Medulla oblongata (tissue), 1 donor: ENCODE measurements around the gene PPIL6.

ENCODE experiments used
- DNase-seq: peaks from one replicate; pipeline ENCODE4 v3.0.0-alpha.2; 2015; ENCODE audit errors: extremely low spot score

Gene PPIL6

DNA sequence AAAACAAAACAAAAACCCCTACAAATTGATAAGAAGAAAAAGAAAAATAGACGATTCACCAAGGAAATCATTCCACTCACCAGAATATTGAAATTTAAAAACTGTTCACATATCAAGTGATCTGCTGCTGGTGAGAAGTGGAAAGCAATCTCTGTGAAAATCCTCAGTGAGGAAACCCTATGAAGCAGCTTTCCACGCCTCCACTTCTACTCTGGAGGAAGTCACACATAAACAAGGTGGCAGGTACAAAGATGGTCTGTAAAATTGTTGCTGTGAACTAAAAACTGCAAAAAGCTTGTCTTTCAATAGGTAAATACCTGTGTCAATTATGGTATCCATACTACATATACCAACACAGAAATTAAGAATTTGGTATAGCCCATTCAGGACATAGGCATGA lies 76.7 kb downstream of the PPIL6 start:
- no peak for DNase-seq

DNA sequence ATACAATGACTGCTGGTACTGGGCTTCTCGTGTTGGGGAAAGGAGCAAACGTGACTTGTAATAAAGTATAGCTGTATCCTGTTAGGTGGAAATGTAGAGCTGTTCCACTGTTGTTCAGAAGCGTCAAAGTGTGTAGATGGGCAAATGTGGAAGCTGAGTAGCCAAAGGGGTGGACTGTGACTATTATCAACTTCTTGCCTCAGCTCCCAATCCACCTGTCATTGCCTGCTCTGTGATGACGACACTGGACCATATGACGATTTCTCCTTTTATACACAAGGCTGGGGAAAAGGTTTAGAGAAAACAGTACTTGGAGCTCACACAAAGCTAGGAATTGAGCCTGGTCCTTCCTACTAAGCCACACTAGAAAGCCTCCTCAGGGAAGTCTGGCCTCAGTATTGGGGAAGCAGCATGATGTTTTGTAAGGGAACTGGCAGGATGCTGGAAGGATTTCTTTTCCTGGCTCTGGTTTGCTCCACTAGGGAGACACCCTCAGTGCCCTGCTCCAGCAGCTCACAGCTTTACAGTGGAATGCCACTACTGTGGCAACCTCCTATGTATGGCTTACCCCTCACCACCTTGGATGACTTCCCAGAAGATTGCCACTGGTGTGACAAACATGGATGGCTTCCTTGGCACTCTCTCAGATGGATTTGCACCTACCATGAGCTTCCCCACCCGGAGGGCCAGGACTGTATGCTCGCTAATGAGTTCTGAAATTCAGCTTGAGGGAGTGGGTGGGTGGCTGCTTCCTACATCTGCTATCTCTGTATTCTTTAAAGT lies 78.1 kb downstream of the PPIL6 start:
- no peak for DNase-seq

DNA sequence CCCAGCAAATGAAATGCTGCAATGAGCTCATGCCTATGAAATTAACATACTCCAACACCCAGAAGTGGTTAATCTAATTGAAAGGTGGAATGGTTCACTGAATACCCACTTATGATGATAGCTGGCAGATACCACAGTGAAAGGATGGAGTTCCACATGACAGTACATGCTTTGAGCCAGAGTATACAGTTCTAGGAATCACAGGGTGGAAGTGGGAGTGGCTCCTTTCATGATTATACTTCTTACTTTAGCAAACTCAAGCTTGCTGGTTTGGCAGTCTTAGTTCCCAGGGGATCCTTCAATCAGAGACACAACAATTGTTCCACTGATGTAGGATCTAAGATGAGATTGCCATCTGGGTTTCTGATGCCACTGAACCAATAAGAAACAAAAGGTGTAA lies 79.6 kb downstream of the PPIL6 start:
- no peak for DNase-seq

DNA sequence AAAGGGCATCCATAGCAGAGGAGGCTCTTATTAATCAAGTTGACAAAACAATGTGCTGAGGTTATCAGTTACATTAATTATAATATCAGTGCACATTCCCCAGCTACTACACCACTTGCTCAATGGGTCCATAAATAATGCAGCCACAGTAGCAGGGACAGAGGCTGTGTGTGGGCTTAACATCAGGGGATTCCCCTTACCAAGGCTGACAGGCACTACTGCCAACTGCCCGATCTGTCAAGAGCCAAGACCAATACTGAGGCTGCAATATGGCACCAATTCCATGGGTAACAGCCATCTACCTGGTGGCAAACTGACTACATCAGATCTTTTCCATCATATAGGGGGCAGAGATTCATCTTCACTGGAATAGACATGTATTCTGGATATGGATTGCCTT lies 80.1 kb downstream of the PPIL6 start:
- DNase-seq: no peak

DNA sequence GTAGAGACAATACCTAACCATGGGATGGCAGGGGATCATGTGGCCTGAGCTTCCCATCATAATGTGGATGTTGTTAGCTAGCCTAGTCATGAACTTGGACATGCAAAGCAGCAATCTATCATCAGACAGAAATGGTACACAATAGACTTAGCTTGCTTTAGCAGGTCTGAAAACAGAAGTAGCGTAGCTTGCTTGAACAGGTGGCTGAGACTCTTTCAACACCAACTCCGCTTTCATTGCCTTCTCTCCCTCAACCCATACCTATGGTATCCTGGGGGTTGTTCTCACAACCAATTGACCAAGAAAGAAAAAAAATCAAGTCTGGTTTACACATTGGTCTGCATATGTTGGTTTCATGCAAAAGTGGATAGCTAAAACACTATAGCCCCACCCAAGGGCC lies 81.2 kb downstream of the PPIL6 start:
- DNase-seq: no peak

DNA sequence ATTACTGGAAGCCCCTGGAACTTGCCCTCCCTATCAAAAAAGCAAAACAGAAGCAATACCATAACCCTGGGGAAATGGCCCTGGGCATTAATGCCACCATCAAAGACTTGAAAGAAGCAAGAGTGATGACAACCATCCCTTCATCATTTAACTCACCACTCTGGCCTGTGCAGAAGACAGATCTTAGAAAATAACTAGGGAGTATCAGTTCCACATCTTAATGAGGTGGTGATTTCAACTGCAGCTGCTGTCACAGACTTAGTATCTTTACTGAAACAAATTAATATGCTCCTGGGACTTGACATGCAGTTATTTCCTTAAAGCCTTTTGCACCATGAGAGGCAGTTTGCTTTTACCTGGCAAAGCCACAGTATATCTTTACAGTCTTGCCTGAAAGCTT lies 82.2 kb downstream of the PPIL6 start:
- no peak for DNase-seq

DNA sequence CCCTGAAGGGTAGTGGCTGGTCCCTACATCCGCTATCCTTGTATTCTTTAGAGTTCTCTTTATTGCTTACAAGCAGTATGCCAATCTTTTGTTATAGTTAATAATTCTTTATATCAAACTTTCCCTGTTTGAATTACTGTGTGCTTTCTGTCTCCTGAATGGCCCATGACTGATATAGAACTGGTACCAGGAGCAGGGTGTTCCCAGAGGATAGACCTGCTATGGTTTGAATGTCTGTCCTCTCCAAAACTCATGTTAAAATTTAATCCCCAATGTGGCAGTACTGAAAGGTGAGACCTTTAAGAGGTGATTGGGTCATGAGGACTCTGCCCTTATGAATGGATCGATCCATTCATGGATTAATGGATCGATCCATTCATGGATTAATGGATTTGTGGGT lies 84.2 kb downstream of the PPIL6 start:
- DNase-seq: no peak

DNA sequence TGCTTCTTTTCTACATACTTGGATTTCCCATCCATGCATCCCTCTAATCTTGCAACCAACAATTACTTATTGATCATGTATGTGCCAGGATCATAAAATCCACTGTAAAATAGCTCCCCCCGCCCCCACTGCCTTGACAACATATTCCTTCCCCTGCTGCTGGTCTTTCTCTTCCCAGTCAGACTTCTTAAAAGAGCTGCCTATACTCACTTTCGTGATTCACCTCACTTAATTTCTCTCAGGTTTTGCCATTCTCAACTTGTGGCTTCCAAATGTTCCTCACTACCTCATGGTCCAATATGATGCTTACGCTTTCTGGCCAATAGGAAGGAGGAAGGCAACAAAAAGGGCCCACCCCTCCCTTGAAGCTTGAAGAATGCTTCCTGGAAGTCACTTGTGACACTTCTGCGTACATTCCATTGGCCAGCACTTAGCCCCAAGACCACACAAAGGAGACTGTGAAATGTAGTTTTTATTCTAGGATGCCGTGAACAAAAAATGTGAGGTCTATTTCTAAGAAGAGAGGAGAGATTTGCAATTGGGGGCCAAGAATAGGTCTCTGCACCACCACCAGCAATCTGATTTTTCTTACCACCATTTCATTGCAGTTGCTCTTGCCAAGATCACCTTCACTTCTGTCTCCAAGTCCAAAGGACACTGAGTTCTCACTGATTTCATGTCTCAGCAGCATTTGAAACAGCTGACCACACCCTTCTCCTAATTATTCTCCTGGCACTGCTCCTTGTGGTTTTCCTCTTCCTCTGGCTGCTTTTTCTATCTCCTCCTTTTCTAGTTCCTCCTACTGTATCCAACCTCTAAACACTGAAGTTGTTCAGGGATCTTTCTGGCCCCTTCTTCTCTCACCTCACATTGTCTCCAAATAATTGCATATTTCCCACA lies 88.9 kb downstream of the PPIL6 start:
- no peak for DNase-seq

DNA sequence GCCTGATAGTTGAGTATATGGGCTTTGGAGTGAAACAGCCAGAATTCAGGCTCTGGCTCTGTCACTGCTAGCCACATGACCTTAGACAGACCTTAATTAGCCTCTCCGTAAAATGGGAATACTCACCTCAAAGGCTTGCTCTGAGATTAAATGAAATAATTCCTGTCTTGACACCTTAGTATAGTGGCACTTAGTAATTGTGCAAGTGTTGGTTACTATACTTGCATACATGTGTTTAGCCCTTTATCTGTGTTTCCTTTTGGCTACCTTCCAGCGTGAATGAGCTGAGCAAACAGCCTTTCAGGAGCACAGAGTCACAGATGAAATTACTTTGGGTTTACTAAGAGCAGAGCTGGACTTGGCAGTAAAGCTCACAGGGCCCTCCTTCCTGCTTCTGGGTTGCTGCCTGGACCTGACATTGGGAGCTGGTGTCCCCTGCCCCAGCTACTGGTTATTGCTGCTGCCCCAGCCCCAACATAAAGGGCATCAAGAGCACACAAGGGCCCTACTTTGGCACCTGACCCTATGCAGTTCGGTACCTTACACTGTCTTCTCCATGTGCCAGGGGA lies 90.9 kb downstream of the PPIL6 start:
- DNase-seq: peak; percentile 28

DNA sequence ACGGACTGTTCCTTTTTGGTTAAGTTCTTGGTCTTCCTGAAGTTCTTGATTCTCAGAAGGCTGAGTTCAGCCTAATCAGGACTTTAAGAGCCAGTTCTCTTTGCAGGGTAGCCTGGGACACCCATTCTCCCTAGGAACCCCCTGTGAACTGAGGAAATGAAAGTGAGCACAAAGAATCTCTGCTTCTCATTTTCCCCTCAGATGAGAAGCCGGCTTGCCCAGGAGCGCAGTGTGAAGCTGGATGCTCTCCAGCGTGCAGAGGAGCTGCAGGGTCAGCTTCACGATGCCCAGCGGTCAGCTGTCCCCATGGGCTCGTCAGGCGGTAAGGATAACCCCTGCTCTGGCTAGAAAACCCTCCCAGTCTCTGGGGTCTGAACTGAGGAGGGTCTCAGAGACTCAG lies 92.2 kb downstream of the PPIL6 start:
- DNase-seq: peak; percentile 61

DNA sequence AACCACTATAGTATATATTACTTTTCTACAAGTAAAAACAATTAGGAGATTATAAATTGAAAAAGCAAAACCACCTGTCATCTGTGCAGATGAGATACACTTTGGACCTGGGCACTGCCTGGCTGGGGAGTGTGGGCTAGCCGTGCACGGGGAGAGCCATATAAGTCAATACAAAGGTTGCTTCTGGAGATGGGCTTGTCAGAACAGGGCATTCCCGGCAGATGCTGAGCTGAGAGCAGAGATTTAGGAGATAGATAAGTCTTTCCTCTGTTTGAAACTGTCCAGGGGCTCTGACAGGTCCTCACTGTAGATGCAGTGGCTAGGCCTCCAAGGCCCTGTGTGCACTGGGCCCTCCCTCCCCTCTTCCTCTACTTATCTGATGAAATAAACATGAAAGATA lies 92.6 kb downstream of the PPIL6 start:
- DNase-seq: no peak

DNA sequence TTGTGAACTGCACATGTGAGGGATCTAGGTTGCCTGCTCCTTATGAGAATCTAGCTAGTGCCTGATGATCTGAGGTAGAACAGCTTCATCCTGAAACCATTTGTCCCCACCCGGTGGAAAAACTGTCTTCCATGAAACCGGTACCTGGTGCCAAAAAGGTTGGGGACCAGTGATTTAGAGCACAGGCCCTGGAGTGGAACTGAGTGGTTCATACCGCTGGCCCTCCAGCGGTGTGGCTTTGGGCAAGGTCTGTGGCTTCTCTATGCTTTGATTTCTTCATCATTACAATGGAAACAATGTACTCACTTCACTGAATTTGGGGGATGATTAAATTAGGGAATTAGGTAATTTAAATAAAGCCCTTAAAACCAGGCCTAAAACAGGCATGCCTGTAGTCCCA lies 94.4 kb downstream of the PPIL6 start:
- no peak for DNase-seq

DNA sequence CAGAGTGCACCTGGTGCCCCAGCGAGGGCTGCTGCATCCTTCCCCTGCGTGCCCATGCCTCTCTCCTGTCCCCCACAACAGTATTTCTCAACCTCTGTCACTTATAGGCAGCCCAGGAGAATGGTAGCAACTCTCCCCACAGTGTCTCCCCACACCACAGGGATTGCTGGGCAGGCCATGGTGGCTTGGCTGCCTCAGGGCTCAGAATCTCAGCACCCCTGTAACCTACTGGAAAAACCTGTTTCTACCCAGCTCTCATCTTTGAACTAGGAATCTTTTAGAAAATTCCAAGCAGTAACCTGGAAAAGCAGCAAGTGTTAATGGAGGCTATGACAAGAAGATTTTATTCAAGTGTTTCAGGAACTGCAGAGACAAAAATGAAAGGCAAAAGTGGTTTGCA lies 96.2 kb downstream of the PPIL6 start:
- DNase-seq: no peak

DNA sequence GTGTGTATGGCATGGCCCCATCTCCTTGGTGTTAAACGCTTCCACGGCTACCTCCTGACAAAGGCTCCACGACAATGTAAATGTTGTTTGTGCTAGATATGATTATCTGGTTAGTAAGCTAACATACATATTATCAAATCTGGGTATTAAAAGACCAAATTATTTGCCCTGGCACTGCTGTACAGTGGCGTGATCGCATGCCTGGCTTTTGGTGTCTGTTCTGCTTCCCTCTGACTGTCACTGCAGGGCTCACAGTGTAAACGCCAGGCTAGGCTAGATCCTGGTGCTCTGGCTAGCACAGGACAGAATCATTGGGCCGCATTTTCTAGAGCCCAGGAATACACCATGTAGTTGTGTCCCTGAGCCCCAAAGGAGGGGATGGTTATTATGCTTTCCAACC lies 96.9 kb downstream of the PPIL6 start:
- DNase-seq: no peak

DNA sequence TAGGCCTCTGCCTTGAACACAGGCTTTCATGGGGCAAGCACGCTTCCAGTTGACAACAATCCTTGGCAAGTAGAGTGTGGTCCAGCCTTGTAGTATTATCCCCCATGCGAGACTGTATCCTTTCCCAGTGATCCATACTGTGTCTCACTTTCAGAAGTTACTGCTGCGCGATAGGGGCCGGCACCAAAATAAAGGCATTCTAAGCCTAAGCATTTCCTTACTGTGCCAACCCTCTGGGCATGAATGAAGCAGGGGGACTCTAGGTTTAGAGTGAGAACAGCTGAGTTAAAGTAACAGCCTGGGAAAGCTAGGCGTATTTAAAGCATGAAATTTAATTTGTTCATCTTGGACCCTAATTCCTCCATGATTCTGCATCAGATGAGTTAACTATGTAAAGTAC lies 97.5 kb downstream of the PPIL6 start:
- no peak for DNase-seq

DNA sequence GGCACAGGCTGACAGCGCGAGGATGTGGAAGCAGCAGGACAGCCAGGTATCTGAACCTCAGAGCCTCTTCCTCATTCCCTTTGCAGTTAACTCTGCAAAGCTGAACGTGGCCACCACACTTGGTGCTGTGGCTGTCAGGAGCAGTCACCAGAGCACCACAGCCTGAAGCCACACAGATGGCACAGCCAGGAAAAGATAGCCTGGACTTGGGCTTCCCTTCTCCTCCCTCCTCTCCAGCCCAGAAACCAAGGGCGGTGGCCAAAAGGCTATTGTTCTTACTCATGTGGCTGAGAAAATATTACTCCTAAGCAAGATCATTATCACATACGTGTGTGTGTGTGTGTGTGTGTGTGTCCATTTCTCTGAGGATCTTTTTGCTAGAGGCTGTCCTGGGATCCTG lies 97.9 kb downstream of the PPIL6 start:
- DNase-seq: no peak

DNA sequence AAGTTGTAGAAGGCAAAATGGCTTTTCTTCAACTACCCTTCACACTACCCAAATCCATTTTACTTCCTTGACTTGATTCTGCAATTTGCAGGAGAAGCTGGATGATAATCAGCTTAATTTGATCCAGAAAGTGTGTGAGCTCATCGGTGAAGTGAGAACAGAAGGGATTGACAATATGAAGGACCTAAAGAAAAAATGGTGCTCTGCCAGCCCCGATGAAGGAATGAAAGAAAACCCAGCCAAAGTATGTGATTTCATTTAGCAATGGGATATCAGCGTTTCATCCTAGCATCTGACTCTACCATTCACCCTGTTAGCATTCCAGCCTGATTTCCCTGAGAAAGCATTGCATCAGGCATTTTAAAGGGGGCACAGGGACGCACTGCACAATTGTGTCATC lies 99.6 kb downstream of the PPIL6 start:
- DNase-seq: no peak
